ENCODE measurements around the gene BOD1. TPM values are rescaled to one million over a fixed set of nuclear protein-coding genes. Genes with fewer than 3 reads are reported as not detected.

Gene BOD1
- total RNA-seq, 1 donor from 2014 or later, result 106 TPM

DNA sequence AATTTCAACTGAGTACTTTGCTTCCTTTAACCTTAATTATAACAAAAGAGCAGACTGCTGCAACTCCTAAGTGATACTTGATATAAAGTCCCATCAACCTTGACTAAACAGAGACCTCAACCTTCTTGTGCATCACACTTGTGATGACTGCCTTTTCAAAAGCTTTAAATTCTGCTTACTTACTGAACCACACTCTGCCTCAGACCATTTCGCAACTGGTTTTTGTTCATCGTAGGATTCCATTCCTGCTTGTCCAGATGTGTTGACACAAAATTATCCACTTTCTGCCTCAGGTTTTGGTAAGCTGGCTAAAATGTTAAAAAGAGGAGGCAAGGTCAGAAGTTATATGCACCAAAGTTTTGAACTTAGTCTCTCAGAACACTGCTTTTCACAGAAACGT is 3.5 kb downstream of the BOD1 start:
- peaks cover 5% of the 10 kb centered on the region for H3K36me3 ChIP-seq (ENCODE audit: control insufficient read depth, insufficient read depth, low read length)
- no peaks in the 10 kb centered on the region for H3K27me3 ChIP-seq (ENCODE audit: control insufficient read depth, insufficient read depth, low read length)
- TF ChIP-seq, protein P1, sequence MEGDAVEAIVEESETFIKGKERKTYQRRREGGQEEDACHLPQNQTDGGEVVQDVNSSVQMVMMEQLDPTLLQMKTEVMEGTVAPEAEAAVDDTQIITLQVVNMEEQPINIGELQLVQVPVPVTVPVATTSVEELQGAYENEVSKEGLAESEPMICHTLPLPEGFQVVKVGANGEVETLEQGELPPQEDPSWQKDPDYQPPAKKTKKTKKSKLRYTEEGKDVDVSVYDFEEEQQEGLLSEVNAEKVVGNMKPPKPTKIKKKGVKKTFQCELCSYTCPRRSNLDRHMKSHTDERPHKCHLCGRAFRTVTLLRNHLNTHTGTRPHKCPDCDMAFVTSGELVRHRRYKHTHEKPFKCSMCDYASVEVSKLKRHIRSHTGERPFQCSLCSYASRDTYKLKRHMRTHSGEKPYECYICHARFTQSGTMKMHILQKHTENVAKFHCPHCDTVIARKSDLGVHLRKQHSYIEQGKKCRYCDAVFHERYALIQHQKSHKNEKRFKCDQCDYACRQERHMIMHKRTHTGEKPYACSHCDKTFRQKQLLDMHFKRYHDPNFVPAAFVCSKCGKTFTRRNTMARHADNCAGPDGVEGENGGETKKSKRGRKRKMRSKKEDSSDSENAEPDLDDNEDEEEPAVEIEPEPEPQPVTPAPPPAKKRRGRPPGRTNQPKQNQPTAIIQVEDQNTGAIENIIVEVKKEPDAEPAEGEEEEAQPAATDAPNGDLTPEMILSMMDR (IDR thresholded peaks at IDR 0.05; ENCODE audit: insufficient read depth, low read length, severe bottlenecking), result no peak
- no peak overlapping the region for H3K4me3 ChIP-seq (ENCODE audit: low read depth, low read length)
- FAIRE-seq (no peak), DNase-seq (ENCODE audit: low read depth) (peak; percentile 31)

- no peak for FAIRE-seq
- TF ChIP-seq, protein P1 (IDR thresholded peaks at IDR 0.05; ENCODE audit: insufficient read depth, low read length, severe bottlenecking), result no peak
Observed at GRCh38 chr5:173611706-173612105, 4.7 kb downstream of the BOD1 start.

GRCh38 chr5:173604141-173604540 is 12.3 kb downstream of the BOD1 start:
- TF ChIP-seq, protein P1 (IDR thresholded peaks at IDR 0.05; ENCODE audit: insufficient read depth, low read length, severe bottlenecking), result no peak
- FAIRE-seq (no peak), DNase-seq (ENCODE audit: low read depth) (no peak)
- Histone ChIP-seq H3K27me3 (ENCODE audit: control insufficient read depth, insufficient read depth, low read length) (no peaks in the 10 kb centered on the region), H3K36me3 (ENCODE audit: control insufficient read depth, insufficient read depth, low read length) (peaks cover 7% of the 10 kb centered on the region), H3K4me3 (ENCODE audit: low read depth, low read length) (no peak overlapping the region)

More at GRCh38 chr5:173611706-173612105, 4.7 kb downstream of the BOD1 start:
- DNase-seq (ENCODE audit: low read depth), result no peak
- Histone ChIP-seq H3K36me3 (ENCODE audit: control insufficient read depth, insufficient read depth, low read length) (peaks cover 9% of the 10 kb centered on the region), H3K4me3 (ENCODE audit: low read depth, low read length) (no peak overlapping the region), H3K27me3 (ENCODE audit: control insufficient read depth, insufficient read depth, low read length) (no peaks in the 10 kb centered on the region)

DNA sequence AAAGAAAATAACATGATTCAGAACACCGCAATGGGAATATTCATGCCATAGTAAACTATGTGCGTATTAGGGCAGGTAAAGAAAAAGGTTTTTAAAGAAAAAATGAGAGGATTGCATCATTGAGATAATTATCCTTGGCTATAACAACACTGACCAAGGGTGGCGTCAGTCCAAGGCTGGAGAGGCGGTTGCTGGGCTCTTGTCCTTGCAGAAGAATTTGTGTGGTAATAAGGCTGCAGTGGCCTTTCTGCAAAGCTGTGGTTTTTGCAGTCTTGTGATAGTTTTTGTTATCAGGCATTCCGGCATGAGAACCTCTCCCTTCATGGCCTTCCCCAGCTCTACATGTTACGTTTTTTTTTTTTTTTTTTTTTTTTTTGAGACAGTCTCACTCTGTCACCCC is 14.0 kb downstream of the BOD1 start:
- TF ChIP-seq, protein P1 (IDR thresholded peaks at IDR 0.05; ENCODE audit: insufficient read depth, low read length, severe bottlenecking), result no peak
- Histone ChIP-seq H3K27me3 (ENCODE audit: control insufficient read depth, insufficient read depth, low read length) (no peaks in the 10 kb centered on the region), H3K4me3 (ENCODE audit: low read depth, low read length) (no peak overlapping the region), H3K36me3 (ENCODE audit: control insufficient read depth, insufficient read depth, low read length) (peaks cover 3% of the 10 kb centered on the region)
- no peak for DNase-seq (ENCODE audit: low read depth)
- FAIRE-seq, result no peak

- no peaks in the 10 kb centered on the region for H3K36me3 ChIP-seq (ENCODE audit: control insufficient read depth, insufficient read depth, low read length)
- TF ChIP-seq, protein P1 (IDR thresholded peaks at IDR 0.05; ENCODE audit: insufficient read depth, low read length, severe bottlenecking), result no peak
- no peak for DNase-seq (ENCODE audit: low read depth)
- peak; percentile 70 for FAIRE-seq
- no peak overlapping the region for H3K4me3 ChIP-seq (ENCODE audit: low read depth, low read length)
- no peaks in the 10 kb centered on the region for H3K27me3 ChIP-seq (ENCODE audit: control insufficient read depth, insufficient read depth, low read length)
Observed at GRCh38 chr5:173598686-173599085, 17.8 kb downstream of the BOD1 start.

DNA sequence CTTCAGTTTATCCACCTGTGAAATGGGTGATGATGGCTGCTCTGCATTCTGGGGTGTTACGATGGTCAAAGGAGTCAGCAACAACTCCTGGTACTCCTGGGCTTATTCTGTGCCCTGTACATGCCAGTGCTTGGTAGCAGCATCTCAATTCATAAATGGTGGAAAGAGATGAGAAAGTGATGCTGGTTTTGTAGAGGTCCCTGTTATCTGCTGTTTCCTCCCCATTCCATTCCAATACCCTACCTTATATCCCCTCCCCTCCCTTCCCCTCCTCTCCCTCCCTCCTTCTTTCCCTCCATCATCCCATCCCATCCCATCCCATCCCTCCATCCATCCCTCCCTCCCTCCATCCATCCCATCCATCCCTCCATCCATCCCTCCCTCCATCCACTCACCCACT is 19.1 kb downstream of the BOD1 start:
- no peak overlapping the region for H3K4me3 ChIP-seq (ENCODE audit: low read depth, low read length)
- TF ChIP-seq, protein P1 (IDR thresholded peaks at IDR 0.05; ENCODE audit: insufficient read depth, low read length, severe bottlenecking), result no peak
- no peak for FAIRE-seq
- H3K27me3 ChIP-seq (ENCODE audit: control insufficient read depth, insufficient read depth, low read length), result no peaks in the 10 kb centered on the region
- no peaks in the 10 kb centered on the region for H3K36me3 ChIP-seq (ENCODE audit: control insufficient read depth, insufficient read depth, low read length)
- DNase-seq (ENCODE audit: low read depth), result no peak

Data from bronchial epithelial cell (primary cell).